ENCODE results near the gene ZC3H11A.

DNA sequence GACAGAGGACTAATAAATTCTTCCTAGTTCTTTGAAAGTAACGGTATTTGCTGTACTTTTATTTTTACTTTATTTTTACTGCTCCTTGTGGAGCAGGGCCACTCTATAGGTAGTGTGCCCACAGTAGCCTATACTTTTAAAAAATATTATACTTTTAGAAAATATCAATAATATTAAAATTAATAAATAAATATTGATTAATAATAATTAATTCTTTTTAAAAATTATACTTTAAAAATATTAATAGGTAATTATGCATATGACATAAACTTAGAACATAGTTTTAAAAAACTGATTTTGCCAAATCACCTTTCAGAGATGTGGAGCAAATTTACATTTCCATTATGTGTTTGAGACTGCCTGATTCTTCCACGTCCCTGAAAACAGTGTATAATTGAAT is 30.8 kb downstream of the ZC3H11A start:
- TF ChIP-seq CTCF (IDR thresholded peaks at IDR 0.05) (no peak), POLR2A (IDR thresholded peaks at IDR 0.05; ENCODE audit: low read depth) (no peak)
